GM19455 (cell line): ENCODE data around the gene SHISA4.
"Not testable (repeated sequence)": the region's sequence is repeated elsewhere in the genome, so short reads cannot be mapped to it uniquely, and the experiment has no call there.

Experiments used
- ATAC-seq: cut with Tn5 transposase; IDR thresholded peaks from one replicate; pipeline ENCODE4 v1.9.1; 2021; ENCODE audit not compliant: unreplicated experiment

The SHISA4 gene

GRCh38 chr1:201896951-201897391 lies 8.3 kb downstream of the SHISA4 start:
- ATAC-seq: no peak

DNA sequence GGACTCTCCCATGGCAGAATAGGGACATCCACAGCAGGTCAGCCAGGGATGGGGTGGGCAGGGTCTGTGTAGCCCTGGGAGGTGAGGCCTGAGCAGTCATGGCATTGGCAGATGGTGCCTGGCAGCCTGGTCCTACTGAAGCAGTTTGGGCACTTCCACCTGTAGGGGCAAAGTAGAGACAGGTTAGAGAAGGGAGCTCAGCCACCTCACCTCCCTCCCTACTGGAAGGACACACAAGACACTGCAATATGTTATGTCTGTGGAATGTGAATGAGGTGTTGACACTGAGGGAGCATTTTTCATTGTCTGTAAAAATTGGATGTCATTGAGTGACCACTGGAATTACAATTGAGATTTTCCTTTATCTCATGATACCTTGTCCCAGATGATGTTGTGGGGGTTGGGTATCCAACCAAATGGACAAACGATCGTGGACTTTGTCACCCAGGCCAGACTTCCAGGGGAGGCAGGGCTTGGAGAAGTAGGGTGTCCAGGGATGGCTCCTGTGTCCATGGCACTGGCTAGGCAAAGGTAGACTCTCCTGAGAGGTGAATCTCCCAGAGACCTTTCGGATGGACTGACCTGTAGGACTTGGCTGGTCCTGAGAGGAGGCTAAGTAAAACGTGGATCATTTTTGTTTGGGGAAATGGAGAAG lies 9.7 kb downstream of the SHISA4 start:
- ATAC-seq: no peak

DNA sequence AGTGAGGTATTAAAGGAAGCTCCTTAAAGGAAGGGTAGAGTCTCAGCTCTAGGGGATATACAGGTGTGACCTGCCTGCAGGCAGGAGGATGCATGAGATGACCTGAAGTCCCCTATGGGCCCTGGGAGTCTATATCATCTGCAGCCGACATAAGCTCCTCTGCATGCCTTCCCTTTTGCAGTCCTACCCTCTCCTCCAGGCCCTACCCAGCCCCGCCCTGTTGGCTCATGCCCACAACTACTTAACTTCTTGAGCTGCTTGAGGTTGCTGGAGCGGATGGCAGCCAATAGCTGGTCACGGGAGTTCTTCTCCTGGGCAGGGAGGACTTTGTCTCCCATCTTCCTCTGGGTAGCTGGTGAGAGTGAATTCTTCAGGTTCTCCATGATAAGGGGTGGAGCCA lies 10.3 kb downstream of the SHISA4 start:
- ATAC-seq: no peak

GRCh38 chr1:201899683-201900429 lies 11.2 kb downstream of the SHISA4 start:
- ATAC-seq: no peak

DNA sequence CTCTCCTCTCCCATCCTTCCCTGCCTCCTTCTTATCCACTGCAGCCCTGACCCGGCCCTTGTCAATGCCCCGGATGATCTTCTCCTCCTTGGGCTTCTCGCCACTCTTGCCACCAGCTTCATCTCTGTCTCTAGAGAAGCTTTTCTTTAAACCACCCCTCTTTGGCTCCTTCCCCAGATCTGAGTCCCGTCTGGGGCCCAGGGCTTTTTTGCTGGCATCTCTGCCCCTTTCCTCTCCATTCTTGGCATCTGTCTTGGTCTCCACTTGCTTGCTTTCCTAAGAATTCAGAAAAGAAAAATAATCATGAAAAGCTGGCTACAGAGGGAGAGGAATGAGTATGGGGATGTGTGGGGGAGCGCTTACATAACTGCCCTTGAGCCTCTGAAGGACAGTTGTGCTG lies 11.8 kb downstream of the SHISA4 start:
- ATAC-seq: no peak

DNA sequence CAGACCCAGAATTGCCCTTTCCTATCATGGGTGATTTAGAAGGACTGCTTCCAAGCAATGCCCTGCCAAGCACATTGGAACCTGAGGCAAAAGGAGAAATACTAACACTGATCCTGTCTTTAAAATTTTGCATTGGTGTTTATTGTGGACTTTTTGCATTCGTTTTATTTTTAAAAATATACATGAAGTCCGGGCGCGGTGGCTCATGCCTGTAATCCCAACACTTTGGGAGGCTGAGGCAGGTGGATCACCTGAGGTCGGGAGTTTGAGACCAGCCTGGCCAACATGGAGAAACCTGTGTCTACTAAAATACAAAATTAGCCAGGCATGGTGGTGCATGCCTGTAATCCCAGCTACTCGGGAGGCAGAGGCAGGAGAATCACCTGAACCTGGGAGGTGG lies 12.3 kb downstream of the SHISA4 start:
- ATAC-seq: not testable (repeated sequence)

DNA sequence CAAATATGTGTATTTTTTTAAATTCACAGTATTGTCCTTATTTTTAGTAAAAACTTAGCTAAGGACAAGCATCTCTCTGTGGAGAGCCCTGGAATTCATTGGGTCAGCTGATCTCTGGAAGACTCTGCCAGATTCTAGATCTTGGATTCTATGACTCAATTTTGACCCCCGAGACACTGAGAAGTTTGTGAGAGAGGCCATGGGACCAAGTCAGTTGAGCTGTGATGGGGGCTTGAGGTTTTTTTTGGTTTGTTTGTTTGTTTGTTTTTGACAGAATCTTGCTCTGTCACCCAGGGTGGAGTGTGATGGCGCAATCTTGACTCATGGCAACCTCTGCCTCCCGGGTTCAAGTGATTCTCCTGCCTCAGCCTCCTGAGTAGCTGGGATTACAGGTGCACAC lies 13.5 kb downstream of the SHISA4 start:
- no peak for ATAC-seq

DNA sequence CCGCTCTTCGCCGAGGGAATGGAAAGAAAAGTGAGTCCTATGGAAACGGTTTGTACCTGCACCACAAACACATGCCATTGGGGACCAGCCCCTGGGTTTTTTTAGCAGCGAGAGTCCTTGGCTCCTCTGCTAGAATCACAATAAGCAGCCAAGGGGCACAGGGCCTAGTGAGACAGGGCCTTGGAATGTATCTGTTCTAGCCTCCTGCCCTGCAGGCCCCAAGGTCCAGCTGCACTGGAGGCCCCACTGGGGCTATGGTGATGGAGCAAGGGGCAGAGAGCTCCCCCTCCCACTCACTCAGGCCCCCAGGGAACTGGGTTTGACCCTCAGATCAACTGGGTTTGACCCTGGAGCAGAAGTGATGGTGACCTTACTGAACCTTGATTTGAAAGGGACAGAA lies 14.4 kb downstream of the SHISA4 start:
- ATAC-seq: no peak

- ATAC-seq: no peak
Measured at GRCh38 chr1:201904579-201904978, 15.9 kb downstream of the SHISA4 start.

- no peak for ATAC-seq
Measured at GRCh38 chr1:201905234-201905890, 16.7 kb downstream of the SHISA4 start.

DNA sequence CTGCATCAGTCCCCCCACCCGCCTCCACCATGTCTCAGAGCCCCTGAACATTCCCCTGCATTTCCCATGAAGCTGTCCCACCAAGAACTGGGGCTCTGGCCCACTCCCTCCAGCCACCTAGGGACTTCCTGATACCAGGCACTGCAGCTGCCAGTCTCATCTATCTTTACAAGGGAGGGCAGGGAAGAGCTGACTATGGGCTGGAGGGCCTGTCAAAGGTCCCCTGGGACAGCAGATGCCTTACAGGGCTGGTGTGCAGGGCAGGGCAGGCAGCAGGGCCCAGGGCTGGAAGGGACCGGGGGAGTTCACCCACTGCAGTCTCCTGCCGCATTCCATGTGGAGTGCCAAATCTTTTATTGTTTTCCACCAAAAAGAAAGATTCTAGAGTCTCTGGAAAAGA lies 17.6 kb downstream of the SHISA4 start:
- ATAC-seq: no peak

GRCh38 chr1:201907621-201908020 lies 18.9 kb downstream of the SHISA4 start:
- no peak for ATAC-seq

GRCh38 chr1:201911826-201912571 lies 23.3 kb downstream of the SHISA4 start:
- no peak for ATAC-seq

DNA sequence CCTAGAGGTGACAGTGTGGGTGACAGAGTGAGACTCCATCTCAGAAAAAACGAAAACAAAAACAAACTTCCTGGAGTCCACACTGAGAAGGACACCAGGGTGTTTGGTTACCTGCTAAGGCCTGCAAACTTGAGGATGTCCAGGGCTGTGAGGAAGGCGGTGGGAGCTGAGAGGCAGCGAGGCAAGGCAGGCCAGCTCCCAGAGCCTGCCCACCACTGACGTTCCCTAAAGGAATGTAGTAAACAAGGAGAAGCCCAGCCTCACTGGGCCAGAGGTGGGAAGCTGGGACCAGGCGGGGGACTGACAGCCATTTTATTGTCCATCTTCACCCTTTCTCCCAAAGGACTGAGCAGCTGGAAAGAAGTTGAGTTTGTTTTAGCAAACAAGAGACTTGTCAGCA lies 24.1 kb downstream of the SHISA4 start:
- ATAC-seq: no peak

DNA sequence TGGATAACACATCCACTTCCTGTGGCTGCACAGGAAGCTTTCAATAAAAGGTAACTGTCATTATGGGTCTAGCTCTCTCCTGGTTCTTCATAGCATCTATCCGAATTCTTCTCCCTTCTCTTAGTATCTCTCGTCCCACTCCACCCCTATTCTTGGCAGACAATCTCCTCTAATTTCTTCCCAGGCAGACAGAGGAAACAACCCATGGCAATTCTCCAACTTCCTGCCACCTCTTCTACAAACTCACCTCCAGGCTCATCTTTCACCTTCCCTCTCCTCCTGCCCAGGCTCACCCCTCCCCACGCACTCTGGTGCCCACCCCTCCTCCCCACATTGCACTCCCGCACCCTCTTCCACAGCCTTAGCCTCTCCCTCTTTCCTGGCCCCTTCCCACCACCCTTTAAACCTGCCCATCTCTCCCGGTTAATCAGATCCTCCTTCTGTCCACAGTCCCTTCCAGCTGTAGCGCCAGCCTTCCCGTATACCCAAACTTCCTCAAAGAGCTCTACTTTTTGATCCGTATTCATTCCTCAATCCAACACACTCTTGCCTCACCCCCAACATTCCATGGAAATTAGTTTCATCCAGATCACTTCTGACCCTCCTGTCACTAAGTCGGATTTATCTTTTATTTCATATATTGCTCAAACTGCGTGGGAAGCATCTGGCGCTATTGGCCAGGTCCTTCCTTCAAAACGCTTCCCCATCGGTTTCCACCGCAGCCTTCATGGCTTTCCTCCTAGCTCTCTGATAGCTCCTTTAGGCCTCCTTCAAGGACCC lies 25.9 kb downstream of the SHISA4 start:
- no peak for ATAC-seq

DNA sequence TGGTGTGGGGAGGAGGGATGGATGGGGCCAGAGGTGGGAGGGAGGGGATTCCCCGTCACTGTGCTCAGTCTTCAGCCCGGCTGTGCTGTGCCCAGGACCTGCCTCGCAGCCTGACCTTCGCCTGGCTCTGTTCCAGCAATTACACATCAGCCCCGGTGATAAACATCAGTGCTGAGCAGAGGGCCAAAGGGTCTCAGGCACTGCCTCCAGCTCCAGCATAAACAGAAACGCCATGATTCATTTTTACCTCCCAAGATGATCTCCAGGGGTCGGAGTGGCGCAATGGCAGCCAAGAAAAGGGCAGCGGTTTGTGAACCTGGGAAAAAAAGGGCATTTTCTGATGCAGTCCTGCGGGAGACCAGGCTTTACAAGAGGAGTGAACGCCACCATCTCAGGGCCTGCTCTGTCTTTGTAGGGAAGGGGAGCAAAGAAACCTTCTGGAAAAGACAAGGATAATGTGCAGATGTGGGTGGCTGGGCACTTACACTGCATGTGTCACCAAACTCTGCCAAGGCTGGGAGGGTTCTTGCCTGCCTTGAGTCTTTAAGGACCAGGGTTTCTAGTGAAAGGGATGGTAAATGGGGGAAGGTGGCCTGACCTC lies 28.1 kb downstream of the SHISA4 start:
- no peak for ATAC-seq

- ATAC-seq: no peak
Measured at GRCh38 chr1:201917362-201918033, 28.8 kb downstream of the SHISA4 start.

GRCh38 chr1:201918343-201918742 lies 29.6 kb downstream of the SHISA4 start:
- no peak for ATAC-seq

DNA sequence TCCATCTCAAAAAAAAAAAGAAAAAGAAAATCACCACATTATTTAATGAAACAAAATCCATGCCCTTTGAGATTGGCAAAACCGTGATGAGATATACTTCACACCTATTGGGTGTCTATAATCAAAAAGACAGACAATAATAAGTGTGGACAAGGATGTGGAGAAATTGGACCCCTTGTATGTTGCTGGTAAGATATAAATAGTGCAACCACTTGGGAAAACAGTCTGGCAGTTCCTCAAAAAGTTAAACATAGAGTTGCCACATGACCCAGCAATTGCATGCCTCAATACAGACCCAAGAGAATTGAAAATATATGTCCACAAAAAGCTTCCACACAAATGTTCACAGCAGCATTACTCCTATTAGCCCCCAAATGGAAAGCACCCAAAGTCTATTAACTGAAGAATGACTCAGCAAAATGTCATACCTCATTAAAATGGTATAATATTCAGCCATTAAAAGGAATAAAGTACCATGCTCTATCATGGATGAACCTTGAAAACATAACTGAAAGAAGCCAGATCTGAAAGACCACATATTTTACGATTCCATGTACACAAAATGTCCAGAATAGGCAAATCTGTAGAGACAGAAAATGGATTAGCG lies 33.4 kb downstream of the SHISA4 start:
- ATAC-seq: no peak

DNA sequence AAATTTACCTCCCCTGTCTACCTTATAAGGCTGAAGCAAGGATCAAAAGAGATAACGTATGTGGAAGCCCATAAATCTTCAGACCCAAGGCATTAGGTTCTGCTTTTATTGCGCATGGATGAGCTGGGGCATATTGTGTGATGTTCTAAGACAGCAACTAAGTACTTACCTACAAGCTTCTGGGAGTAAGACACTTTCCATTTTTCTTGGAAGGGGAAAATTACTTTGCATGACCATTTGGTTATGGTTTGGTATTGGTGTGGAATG lies 36.5 kb downstream of the SHISA4 start:
- ATAC-seq: no peak
